OCI-LY3 (cell line): ENCODE data around the gene CCDC157.

Source experiments
- EZH2phosphoT487 ChIP-seq: fragments of 200-600 bp; shearing (Covaris generic); IDR thresholded peaks from 2 replicates; pipeline ENCODE4 v1.6.1; 2018; ENCODE audit warnings: antibody characterized with exemption, mixed run types, low read depth
- TF ChIP-seq, protein P1 (sequence below): fragments of 200-600, 300-600 bp; sonication (generic); IDR thresholded peaks from 2 replicates; pipeline ENCODE4 v1.5.1; 2014; ENCODE audit warnings: antibody characterized with exemption, low read length, low read depth

GRCh38 chr22:30348404-30348803 is 8.4 kb upstream of the CCDC157 start:
- TF ChIP-seq, protein P1, sequence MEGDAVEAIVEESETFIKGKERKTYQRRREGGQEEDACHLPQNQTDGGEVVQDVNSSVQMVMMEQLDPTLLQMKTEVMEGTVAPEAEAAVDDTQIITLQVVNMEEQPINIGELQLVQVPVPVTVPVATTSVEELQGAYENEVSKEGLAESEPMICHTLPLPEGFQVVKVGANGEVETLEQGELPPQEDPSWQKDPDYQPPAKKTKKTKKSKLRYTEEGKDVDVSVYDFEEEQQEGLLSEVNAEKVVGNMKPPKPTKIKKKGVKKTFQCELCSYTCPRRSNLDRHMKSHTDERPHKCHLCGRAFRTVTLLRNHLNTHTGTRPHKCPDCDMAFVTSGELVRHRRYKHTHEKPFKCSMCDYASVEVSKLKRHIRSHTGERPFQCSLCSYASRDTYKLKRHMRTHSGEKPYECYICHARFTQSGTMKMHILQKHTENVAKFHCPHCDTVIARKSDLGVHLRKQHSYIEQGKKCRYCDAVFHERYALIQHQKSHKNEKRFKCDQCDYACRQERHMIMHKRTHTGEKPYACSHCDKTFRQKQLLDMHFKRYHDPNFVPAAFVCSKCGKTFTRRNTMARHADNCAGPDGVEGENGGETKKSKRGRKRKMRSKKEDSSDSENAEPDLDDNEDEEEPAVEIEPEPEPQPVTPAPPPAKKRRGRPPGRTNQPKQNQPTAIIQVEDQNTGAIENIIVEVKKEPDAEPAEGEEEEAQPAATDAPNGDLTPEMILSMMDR = no peak
- no peak for TF ChIP-seq EZH2phosphoT487
